ENCODE measurements around the gene BIRC6.
"Not testable (repeated sequence)": the region's sequence is repeated elsewhere in the genome, so short reads cannot be mapped to it uniquely, and the experiment has no call there.

Gene BIRC6

GRCh38 chr2:32356681-32357317, at the start of gene BIRC6:
Gene BIRC6 (plus strand): TSS chr2:32357023. CDS start chr2:32357162, 139 bp downstream.
- DNase-seq = peak; percentile 94

- DNase-seq = no peak
These were observed 46.2 kb upstream of the BIRC6 start for GRCh38 chr2:32310577-32310976.

GRCh38 chr2:32314886-32315285, 41.9 kb upstream of the BIRC6 start:
- DNase-seq = no peak

- not testable (repeated sequence) for DNase-seq
These were observed 28.1 kb upstream of the BIRC6 start for GRCh38 chr2:32328679-32329078.

GRCh38 chr2:32329180-32329980, 27.4 kb upstream of the BIRC6 start:
- not testable (repeated sequence) for DNase-seq

GRCh38 chr2:32330136-32330535, 26.7 kb upstream of the BIRC6 start:
- DNase-seq = no peak

- no peak for DNase-seq
These were observed 14.0 kb upstream of the BIRC6 start for GRCh38 chr2:32342801-32343200.

- not testable (repeated sequence) for DNase-seq
These were observed 6.0 kb upstream of the BIRC6 start for GRCh38 chr2:32350797-32351196.

- DNase-seq = no peak
These were observed 695 bp upstream of the BIRC6 start for GRCh38 chr2:32355976-32356680.

- DNase-seq = peak; percentile 36
These were observed 691 bp downstream of the BIRC6 start for GRCh38 chr2:32357318-32358110.

GRCh38 chr2:32358111-32358482, 1.3 kb downstream of the BIRC6 start:
- DNase-seq = no peak

- DNase-seq = no peak
These were observed 3.6 kb downstream of the BIRC6 start for GRCh38 chr2:32360416-32360815.

GRCh38 chr2:32362997-32363396, 6.2 kb downstream of the BIRC6 start:
- not testable (repeated sequence) for DNase-seq

- no peak for DNase-seq
These were observed 6.8 kb downstream of the BIRC6 start for GRCh38 chr2:32363597-32363996.

- DNase-seq = not testable (repeated sequence)
These were observed 7.5 kb downstream of the BIRC6 start for GRCh38 chr2:32364290-32364689.

- not testable (repeated sequence) for DNase-seq
These were observed 8.9 kb downstream of the BIRC6 start for GRCh38 chr2:32365679-32366078.

- no peak for DNase-seq
These were observed 9.8 kb downstream of the BIRC6 start for GRCh38 chr2:32366595-32366994.

- no peak for DNase-seq
These were observed 12.4 kb downstream of the BIRC6 start for GRCh38 chr2:32369222-32369621.

GRCh38 chr2:32370942-32371341, 14.1 kb downstream of the BIRC6 start:
- not testable (repeated sequence) for DNase-seq

- no peak for DNase-seq
These were observed 15.8 kb downstream of the BIRC6 start for GRCh38 chr2:32372519-32373182.

GRCh38 chr2:32375228-32375892, 18.5 kb downstream of the BIRC6 start:
- DNase-seq = no peak

GRCh38 chr2:32376756-32377155, 19.9 kb downstream of the BIRC6 start:
- no peak for DNase-seq

Measured in stimulated activated CD4-positive, alpha-beta T cell treated with anti-CD3 and anti-CD28 coated beads, Interleukin-4, amount 100 ng/mL, for 1 hour (primary cell).